ENCODE measurements around the gene MAGEA10.
"Not testable (repeated sequence)": the region's sequence is repeated elsewhere in the genome, so short reads cannot be mapped to it uniquely, and the experiment has no call there.

Gene MAGEA10

DNA sequence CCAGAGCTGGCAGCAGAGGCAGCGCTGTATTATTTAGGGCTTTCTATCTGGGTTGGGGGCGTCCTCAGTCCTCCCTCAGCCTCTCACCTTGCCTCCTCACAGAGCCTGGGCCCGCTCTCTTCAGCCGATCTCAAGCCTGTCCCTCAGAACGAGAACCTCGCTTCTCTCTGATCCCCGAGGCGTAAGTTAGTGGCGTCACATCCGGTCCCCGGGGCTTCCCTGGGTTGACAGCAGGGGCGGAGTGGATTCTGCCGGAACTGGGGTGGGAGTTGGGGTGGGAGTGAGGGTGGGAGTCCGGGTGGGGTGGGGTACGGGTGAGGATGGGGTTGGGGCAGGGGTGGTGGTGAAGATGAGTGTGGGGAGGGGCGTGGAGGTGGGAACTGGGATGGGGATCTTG, at the start of gene MAGEA10:
Gene MAGEA10 (minus strand): TSS at position 190 of the 397 bp plus-strand sequence. CDS start 2,957 bp downstream, outside the sequence.
- no peak for DNase-seq

DNA sequence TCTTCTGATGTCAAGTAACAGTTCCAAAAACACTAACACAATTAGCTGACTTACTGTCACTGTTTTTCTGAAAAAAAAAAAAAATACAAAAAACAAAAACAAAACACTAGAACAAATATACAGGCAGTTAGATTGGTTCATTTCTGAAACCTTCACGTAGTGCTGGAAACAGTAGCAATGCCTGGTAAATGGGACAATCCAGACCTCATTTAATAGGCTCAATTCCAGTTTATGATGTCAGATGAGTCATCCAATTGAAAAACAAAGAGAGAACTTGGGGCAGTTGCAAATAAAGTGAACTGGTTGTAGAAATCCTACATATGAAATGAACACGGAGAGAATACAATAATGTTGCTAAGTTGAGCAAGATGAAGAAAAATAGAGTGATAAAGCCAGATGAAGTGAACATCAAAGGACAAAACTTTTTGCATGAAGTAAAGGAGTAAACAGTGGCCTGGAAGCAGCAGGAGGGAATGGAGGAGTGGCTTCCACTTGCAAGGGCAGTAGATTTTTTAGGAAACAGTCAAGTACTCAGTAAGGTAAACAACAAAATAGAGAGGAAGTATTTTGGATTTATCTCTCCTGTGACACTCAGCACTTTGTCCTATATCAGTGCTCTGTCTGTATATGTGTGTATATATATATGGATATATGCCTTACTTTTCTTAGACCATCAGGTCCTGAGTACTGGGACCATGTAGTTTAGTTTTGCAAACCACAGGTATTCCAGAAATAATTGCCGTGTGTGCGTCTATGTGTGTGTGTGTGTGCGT, 39.3 kb upstream of the MAGEA10 start:
- no peak for DNase-seq

DNA sequence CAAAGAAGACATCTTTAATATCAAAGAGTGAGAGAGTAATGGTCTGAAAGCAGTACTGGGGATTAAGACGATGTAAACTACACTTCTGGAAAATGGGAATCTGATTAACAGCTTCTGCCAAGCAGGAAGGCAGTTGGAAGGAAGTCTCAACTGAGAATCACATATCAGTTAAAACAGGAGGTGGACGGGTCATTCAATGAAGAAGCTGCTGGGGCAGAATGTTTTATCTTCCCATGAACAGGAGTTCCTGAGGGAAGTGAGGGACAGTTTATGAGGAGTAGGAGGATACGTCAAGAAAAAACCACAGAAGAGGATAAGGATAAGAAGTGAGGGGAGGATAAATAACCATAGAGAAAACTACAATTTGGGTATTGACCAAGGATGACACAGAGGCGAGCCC, 38.7 kb upstream of the MAGEA10 start:
- DNase-seq: no peak

GRCh38 chrX:152175892-152176291, 37.5 kb upstream of the MAGEA10 start:
- DNase-seq: not testable (repeated sequence)

DNA sequence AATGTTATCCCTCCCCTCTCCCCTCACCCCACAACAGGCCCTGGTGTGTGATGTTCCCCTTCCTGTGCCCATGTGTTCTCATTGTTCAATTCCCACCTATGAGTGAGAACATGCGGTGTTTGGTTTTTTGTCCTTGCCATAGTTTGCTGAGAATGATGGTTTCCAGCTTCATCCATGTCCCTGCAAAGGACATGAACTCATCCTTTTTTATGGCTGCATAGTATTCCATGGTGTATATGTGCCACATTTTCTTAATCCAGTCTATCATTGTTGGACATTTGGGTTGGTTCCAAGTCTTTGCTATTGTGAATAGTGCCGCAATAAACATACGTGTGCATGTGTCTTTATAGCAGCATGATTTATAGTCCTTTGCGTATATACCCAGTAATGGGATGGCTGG, 35.5 kb upstream of the MAGEA10 start:
- DNase-seq: not testable (repeated sequence)

- no peak for DNase-seq
These were observed 32.2 kb upstream of the MAGEA10 start for GRCh38 chrX:152170621-152171020.

GRCh38 chrX:152165033-152165743, 26.8 kb upstream of the MAGEA10 start:
- no peak for DNase-seq

DNA sequence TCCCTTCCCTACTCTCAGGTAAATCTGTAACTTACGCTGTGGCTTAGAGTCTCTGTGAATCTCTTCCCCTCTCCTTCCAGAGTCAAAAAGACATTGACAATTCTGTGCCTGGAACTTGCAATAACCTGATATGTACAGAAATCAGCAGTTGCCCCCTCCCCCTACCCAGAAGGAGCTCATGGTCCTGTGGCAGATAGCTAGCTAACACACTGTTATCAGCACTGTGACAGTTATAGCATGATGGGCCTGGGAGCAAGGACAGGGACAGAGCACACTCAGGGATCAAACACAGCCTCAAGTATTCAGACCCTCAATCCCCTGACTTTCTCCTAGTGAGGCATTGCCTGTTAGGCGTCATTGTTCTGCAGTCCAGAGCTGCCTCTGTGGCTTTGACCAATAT, 18.7 kb upstream of the MAGEA10 start:
- no peak for DNase-seq

- no peak for DNase-seq
These were observed 17.5 kb upstream of the MAGEA10 start for GRCh38 chrX:152155766-152156310.

- no peak for DNase-seq
These were observed 15.7 kb upstream of the MAGEA10 start for GRCh38 chrX:152154050-152154449.

GRCh38 chrX:152151256-152151655, 12.9 kb upstream of the MAGEA10 start:
- DNase-seq: no peak

DNA sequence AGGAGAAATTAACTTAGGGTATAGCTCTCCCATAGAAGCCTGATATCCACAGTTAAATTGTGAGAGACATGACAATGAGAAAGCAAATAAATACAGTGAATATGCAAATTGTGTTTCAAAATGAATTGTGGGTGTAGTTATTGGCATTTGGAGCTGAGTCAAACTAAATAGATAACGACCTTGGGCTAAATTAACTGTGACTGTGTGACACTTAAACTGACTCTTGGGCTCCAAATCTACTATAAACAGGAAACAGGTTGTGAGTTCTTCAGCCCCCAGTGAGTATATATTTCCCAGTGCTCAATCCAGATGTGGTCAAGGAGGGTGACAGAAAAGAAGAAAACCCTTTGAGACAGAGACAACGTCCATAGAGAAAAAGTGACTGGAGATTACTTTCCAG, 11.3 kb upstream of the MAGEA10 start:
- DNase-seq: no peak

DNA sequence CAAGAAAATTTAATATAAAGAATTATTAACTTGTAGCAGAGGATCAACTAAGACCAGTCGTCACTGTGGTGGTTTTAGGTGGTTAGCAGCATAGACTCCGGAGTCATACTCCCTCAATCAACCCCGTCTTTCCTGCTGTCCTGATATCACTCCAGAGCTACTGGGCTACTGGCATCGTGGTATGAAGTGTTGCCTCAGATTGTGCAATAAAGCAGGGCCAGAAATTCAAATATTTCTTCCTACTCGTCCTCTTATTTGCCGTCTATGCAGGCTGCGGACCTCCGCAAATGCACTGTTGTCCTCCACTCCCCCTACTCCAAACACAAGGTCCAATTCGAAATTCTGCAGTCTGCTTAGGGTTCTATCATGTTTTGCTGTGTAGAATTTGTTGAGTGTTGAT, 1.2 kb upstream of the MAGEA10 start:
- no peak for DNase-seq

DNA sequence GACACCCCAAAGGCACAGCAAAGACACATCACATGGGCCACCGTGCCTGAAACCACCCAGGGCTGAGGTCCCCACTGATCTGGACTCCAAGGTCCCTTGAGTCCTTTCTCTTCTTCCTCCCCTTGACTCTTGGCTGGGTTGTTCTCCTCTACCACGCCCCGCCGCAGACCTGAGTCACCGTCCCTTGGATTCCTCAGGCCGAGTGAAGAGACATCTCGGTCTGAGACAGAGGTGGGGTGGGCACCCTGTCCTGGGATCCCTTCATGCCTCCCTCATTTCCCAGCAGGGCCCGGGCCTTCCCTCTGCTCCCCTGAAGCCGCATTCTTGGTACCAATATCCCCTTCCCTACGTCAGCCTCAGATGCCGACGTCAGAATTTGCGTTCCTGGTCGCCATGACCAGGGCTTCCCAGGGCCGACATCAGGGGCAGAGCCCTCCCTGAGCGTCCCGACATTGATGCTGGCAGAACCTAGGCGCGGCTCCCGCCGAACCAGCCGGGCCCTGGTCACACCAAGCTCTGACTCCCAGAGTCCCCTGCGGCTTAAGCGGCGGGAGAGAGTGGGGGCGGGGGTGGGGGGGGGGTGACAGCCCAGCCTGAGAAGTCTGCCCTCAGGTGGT, 498 bp downstream of the MAGEA10 start:
- no peak for DNase-seq

GRCh38 chrX:152136312-152136711, 2.1 kb downstream of the MAGEA10 start:
- no peak for DNase-seq

GRCh38 chrX:152131525-152131924, 6.9 kb downstream of the MAGEA10 start:
- DNase-seq: no peak

GRCh38 chrX:152129069-152129844, 9.1 kb downstream of the MAGEA10 start:
- not testable (repeated sequence) for DNase-seq

DNA sequence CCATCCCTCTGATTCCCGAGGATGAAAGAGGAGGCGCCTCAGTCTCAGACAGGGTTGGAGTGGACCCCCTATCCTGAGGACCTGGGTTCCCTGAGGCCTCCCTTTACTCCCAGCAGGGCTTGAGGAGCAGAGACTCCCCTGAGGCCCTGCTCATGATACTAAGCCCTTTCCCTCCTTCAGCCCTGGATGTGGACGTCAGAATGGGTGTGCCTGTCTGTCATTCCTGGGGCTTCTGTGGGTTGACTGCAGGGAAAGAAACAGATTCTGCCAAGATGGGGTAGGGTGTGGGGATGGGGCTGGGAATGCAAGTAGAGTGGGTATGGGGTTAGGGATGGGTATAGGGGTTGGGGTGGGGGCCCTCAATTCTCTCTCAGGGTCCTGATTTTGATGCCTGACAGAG, 21.1 kb downstream of the MAGEA10 start:
- DNase-seq: no peak

- no peak for DNase-seq
These were observed 29.9 kb downstream of the MAGEA10 start for GRCh38 chrX:152108527-152108926.

GRCh38 chrX:152103866-152104265, 34.5 kb downstream of the MAGEA10 start:
- no peak for DNase-seq

- no peak for DNase-seq
These were observed 52.2 kb downstream of the MAGEA10 start for GRCh38 chrX:152086141-152086540.
